ENCODE data around the gene DUS3L. TPM values are rescaled to one million over a fixed set of nuclear protein-coding genes. Genes with fewer than 3 reads are reported as not detected.

Gene DUS3L
- total RNA-seq, 6 donors from 2014 or later: 31.4 to 88.0 (median 43.1) TPM

DNA sequence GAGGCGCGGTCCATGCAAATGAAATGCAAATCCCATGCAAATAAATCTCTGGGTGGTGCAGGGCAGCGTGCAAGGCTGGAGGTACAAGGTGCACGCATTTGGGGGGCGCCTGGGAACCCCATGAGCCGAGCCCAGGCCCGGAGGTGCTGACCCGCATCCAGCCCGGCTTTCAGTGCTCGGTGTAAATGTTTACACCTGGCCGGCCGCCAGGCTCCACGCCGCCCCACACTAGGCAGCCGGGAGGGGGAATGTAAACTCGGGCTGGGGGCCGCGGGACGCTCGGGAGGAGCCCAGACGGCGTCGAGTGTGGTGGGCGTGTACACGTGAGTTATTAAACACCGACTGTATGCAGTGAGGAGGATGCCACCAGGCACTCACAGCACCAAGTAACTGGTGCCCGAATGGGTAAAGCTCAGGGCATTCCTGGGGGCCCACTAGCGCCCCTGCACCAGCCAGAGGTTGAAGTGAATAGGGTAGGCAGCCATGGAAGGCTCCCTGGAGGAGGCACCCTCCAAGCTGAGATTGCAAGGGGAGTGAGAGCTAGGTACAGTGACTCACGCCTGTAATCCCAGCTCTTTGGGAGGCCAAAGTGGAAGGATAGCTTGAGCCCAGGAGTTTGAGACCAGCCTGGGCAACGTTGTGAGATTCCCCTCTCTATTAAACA is 31.4 kb upstream of the DUS3L start:
- DNase-seq (peak in 1 of 2 donors; percentile 84), ATAC-seq (ENCODE audit: low FRiP score in 2 of 2) (no peak)
- Histone ChIP-seq H3K36me3 (no peaks in the 10 kb centered on the region), H3K4me1 (peaks cover 0 to 20% (median 5%) of the 10 kb centered on the region in 4 donors), H3K9me3 (no peaks in the 10 kb centered on the region), H3K4me3 (no peak overlapping the region), H3K27ac (no peak overlapping the region), H3K27me3 (no peaks in the 10 kb centered on the region)
- TF ChIP-seq, protein P1, sequence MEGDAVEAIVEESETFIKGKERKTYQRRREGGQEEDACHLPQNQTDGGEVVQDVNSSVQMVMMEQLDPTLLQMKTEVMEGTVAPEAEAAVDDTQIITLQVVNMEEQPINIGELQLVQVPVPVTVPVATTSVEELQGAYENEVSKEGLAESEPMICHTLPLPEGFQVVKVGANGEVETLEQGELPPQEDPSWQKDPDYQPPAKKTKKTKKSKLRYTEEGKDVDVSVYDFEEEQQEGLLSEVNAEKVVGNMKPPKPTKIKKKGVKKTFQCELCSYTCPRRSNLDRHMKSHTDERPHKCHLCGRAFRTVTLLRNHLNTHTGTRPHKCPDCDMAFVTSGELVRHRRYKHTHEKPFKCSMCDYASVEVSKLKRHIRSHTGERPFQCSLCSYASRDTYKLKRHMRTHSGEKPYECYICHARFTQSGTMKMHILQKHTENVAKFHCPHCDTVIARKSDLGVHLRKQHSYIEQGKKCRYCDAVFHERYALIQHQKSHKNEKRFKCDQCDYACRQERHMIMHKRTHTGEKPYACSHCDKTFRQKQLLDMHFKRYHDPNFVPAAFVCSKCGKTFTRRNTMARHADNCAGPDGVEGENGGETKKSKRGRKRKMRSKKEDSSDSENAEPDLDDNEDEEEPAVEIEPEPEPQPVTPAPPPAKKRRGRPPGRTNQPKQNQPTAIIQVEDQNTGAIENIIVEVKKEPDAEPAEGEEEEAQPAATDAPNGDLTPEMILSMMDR (IDR thresholded peaks at IDR 0.05): no peak
- TF ChIP-seq POLR2AphosphoS5 (IDR thresholded peaks at IDR 0.05): no peak
- WGBS, 2 donors: 46 to 51% methylated on average over 14 to 30 of the region's 30 CpGs

DNA sequence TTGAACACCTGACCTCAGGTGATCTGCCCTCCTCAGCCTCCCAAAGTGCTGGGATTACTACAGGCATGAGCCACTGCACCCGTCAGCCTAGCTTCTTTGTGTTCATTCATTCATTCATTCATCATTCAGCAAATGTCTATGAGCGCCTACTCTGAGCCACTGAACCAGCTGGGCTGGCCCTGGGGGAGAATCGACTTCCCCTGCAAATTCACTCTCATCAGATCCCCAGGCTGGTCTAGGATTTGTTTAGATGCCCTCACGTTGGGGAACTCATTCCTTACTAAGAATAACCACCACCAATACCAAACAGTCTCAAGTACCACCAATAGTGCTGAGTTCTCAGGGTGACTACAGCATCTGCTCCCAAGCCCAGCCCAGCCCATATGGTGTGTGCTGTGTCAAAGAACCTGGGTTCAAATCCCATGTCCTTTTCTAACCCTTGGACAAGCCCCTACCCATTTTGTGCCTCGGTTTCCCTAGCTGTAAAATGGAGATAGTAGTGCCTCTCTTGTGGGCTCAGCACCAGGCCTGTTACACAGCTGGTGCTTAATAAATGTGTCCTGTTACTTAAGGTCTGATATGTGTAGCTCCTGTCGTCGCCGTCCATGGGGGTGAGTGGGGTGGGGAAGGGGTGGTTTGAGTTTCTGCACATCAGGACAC is 30.7 kb upstream of the DUS3L start:
- WGBS, 2 donors: 62 to 68% methylated on average over 8 of the region's 8 CpGs
- H3K9me3 ChIP-seq: no peaks in the 10 kb centered on the region
- TF ChIP-seq, protein P1 (IDR thresholded peaks at IDR 0.05): no peak
- no peak for TF ChIP-seq POLR2AphosphoS5 (IDR thresholded peaks at IDR 0.05)
- no peak for TF ChIP-seq POLR2A (IDR thresholded peaks at IDR 0.05)
- no peak for TF ChIP-seq EP300 (IDR thresholded peaks at IDR 0.05)
- H3K36me3 ChIP-seq: no peaks in the 10 kb centered on the region
- no peak overlapping the region for H3K27ac ChIP-seq
- H3K4me1 ChIP-seq: peaks cover 0 to 13% (median 2%) of the 10 kb centered on the region in 4 donors
- ATAC-seq (ENCODE audit: low FRiP score in 2 of 2) (no peak), DNase-seq (no peak)
- no peaks in the 10 kb centered on the region for H3K27me3 ChIP-seq
- H3K4me3 ChIP-seq: no peak overlapping the region

DNA sequence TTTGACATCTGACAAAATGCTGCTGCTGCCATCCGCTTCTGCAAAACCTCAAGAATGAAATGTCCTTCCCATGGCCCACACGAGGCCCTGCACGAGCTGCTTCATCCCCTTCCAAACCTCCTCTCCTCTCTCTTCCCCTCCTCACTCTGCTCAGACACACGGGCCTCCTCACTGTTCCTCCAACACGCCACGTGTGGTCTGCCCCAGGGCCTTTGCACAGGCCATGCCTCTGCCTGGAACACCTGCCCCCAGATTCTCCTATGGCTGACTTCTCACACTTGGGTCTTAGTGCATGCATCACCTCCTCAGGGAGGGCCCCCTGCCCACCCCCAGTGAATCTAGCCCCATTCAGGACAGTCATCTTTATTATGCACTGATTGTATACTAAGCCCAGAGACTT is 29.8 kb upstream of the DUS3L start:
- Histone ChIP-seq H3K27me3 (no peaks in the 10 kb centered on the region), H3K36me3 (no peaks in the 10 kb centered on the region), H3K27ac (no peak overlapping the region), H3K4me1 (peaks cover 0 to 9% (median 2%) of the 10 kb centered on the region in 4 donors), H3K9me3 (no peaks in the 10 kb centered on the region), H3K4me3 (no peak overlapping the region)
- no peak for DNase-seq
- no peak for ATAC-seq (ENCODE audit: low FRiP score in 2 of 2)
- TF ChIP-seq EP300 (IDR thresholded peaks at IDR 0.05) (no peak), POLR2AphosphoS5 (IDR thresholded peaks at IDR 0.05) (no peak), POLR2A (IDR thresholded peaks at IDR 0.05) (no peak)
- TF ChIP-seq, protein P1 (IDR thresholded peaks at IDR 0.05): no peak
- whole genome bisulfite sequencing, 2 donors: 60 to 69% methylated on average over 6 of the region's 6 CpGs

DNA sequence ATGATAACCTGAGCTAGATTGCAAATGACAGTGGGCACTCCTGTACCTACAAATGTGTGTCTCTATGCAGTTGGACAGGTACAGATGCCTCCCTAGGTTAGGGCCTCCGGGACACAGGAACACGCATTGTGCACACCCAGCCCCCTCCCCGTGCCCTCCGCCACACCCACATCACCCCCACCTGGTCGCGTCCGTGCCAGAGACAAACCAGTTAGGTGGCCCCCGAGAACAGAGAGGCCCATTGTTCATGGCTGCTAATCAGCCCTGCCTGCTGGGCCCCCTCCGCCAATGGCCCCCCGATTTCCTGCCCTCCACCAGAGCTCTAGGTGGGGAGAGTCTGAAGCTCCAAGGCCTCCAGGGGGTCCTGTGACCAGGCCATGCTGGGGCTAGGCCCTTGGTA is 27.6 kb upstream of the DUS3L start:
- ATAC-seq (ENCODE audit: low FRiP score in 2 of 2) (no peak), DNase-seq (no peak)
- H3K27ac ChIP-seq: no peak overlapping the region
- peaks cover 0 to 9% (median 2%) of the 10 kb centered on the region in 4 donors for H3K4me1 ChIP-seq
- H3K27me3 ChIP-seq: no peaks in the 10 kb centered on the region
- no peaks in the 10 kb centered on the region for H3K36me3 ChIP-seq
- H3K4me3 ChIP-seq: no peak overlapping the region
- TF ChIP-seq EP300 (IDR thresholded peaks at IDR 0.05): no peak
- no peak for TF ChIP-seq POLR2AphosphoS5 (IDR thresholded peaks at IDR 0.05)
- TF ChIP-seq, protein P1 (IDR thresholded peaks at IDR 0.05): no peak
- no peak for TF ChIP-seq POLR2A (IDR thresholded peaks at IDR 0.05)
- H3K9me3 ChIP-seq: no peaks in the 10 kb centered on the region
- WGBS, 2 donors: 82% methylated on average over 10 of the region's 10 CpGs; no CpG with 5 or more reads in 1 of the 2 donors
